LNCAP (cell line): ENCODE data around the gene PLEKHA8.

Experiments used
- CTCF ChIP-seq: fragments of 450-650 bp; IDR thresholded peaks from 2 replicates; pipeline ENCODE4 v1.5.1; 2017; ENCODE audit warnings: mild to moderate bottlenecking

PLEKHA8 gene

GRCh38 chr7:30080818-30081217 is 52.6 kb downstream of the PLEKHA8 start:
- TF ChIP-seq CTCF, result no peak

- TF ChIP-seq CTCF, result no peak
These were observed 54.5 kb downstream of the PLEKHA8 start for GRCh38 chr7:30082686-30083085.

DNA sequence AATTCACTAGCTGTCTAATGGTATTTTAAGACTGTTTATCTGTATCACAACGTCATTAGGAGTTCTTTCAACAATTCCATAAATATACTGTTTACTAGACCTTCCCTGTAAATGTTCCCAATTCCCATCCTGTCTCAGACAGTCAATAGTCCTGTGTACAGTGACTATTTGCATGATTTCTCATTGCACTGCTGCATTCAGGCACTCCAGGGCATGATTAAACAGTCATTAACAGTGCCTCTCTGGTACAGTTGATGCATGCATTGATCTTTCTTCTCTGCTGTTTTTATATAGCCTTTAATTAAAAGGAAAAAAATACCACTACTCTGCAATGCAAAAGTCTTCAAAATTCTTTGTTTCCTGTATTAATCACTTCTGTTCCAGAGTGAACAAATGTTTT is 55.1 kb downstream of the PLEKHA8 start:
- TF ChIP-seq CTCF, result no peak

DNA sequence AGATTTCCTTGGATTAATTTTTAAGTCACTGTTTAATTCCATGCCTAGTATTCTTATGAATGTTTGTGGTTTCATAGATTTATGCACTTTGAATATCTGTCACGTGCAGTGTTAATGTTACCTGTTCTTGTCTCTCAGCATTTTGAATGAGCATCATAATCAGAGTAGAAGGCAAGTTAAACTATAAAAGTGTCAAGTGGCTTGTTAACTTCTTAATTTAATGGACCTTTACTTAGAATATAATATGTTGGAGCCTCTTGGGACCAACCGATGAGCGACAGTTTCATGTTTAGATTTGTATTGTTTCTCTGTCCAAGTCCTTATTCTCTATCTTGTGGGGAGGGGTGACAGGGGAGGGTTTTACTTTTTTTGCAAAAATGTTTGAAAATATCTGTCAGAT is 56.0 kb downstream of the PLEKHA8 start:
- no peak for TF ChIP-seq CTCF

- TF ChIP-seq CTCF, result no peak
These were observed 58.3 kb downstream of the PLEKHA8 start for GRCh38 chr7:30086529-30086928.

- no peak for TF ChIP-seq CTCF
These were observed 59.2 kb downstream of the PLEKHA8 start for GRCh38 chr7:30087371-30087770.

DNA sequence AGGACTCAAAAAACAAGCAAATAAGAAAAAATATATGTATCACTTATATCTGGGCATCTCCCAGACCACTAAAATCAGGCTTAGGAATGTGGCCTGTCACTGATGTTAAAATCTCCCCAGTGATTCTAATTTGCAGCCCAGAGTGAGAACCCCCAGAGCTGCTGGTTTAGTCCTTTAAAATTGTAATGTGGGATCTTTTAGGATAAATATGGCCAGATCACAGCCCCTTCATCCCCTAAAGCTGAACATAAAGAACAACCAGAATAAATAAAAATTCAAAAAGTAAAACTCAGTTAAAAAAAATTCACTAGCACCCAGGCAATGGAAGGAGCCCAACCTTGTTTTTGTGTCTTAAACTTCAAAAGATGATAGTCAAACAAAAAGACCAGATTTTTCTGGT is 60.1 kb downstream of the PLEKHA8 start:
- TF ChIP-seq CTCF, result no peak

GRCh38 chr7:30090111-30090510 is 61.9 kb downstream of the PLEKHA8 start:
- no peak for TF ChIP-seq CTCF
